DMS153 treated with DMSO at 0.1 percent for 48 hours (cell line): ENCODE data around the gene KCNIP2.
A peak's percentile ranks its signal among the peaks of the same experiment; 100 is the strongest.

Experiments
- DNase-seq: peaks from one replicate; lab custom pipeline; 2025; ENCODE audit not compliant: unreplicated experiment; lab: John Stamatoyannopoulos, UW

KCNIP2 gene

GRCh38 chr10:101783736-101784118 lies 59.9 kb downstream of the KCNIP2 start:
- no peak for DNase-seq

DNA sequence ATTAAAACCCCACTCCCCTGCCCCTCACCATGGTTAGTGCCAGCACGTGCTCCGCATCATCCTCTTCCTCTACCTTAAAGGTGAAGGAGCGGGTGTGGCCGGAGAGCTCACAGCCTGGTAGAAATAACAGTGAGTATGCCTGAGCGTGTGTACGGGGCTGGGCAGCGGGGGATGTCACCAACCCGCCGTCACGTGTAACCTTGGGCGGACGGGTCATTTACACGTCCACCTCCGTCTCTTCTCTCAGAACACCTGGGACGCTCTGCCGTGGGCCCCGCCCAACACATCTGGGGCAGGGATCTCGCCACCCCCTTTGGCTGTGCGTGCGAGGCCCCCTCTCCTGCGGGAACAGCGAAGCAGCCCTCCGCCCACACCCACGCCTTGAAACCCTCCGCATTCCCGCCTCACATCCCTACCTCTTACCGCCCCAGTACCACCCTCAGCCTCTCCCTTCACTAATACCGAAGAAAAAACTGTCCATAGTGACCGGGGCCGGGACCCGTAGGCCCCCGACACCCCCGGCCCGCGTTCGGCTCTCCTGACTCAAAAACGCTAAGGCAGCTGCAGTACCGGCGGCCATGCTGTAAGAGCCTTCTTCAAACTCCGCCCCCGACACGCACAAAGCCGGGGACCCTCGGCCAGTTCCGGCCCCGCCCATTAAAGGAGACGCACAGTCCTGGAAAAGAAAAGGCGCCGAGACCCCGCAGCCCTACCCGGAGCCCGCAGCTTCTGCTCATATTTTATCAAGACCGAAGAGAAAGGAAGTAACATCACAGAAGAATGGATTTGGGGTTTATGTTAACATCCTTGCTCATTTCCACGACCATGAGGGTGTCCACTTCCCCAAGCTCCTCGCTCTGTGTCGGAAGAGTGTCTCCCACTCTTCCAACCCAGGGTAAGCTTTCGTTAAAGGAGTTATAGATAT lies 60.5 kb downstream of the KCNIP2 start, which contains the start of gene NPM3:
TSS of gene NPM3 (minus strand) at position 636 of the 925 bp plus-strand sequence. CDS start at position 580, 56 bp downstream.
- peak; percentile 40 for DNase-seq

GRCh38 chr10:101781984-101782810 lies 61.4 kb downstream of the KCNIP2 start:
- no peak for DNase-seq

DNA sequence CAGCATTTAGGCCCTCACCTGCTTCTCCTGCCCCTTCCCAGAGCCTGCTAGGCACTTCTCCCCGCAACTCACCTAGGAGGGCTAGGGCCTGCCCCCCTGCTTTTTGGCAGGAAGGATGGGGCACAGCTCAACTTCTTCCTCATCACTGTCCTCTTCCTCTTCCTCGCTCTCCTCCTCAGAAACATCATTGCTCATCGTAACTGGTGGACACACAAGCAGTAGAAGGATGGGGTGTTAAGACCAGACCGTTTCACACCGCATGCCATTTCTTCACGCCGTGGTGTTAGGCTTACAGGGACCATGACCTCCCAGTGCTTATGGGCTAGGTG lies 62.0 kb downstream of the KCNIP2 start:
- no peak for DNase-seq

DNA sequence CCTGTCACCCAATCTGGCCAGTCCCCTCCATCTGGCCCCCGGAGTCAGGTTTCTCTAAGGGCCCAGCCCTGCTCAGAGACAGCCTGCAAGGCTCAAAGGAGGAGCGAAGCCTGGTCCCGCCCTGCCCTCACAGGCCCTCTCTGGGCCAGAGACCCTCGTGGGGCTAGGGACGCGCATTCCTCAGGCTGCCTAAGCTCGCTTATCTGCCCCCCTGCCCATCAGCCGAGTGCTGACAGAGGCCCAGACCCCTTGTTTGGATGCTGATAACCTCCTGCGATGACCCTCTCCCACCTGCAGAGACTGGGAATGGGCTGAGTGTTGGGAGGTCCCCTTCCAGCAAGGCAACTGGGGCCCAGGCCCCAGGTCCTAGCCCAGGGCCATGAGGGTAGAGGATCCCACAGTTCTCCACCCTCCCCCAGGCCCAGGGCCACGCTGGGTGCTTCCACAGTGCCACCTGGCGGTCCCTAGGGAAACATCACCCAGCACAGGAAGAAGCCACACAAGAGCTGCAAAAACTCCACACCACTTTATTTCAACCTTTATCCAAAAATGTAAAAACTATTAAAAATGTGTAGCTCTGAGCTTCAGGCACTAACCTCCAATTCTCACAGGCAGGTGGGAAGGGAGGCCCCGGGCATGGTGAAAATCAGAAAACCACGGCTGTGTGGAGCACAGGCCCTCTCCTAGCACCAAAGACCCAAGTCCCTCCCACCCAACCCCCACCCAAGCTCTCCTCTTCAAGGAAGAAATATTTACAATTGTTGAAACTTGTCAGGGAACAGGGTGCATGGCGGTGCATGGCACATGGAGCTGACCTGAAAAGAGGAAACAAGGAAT lies 62.6 kb downstream of the KCNIP2 start:
- no peak for DNase-seq

DNA sequence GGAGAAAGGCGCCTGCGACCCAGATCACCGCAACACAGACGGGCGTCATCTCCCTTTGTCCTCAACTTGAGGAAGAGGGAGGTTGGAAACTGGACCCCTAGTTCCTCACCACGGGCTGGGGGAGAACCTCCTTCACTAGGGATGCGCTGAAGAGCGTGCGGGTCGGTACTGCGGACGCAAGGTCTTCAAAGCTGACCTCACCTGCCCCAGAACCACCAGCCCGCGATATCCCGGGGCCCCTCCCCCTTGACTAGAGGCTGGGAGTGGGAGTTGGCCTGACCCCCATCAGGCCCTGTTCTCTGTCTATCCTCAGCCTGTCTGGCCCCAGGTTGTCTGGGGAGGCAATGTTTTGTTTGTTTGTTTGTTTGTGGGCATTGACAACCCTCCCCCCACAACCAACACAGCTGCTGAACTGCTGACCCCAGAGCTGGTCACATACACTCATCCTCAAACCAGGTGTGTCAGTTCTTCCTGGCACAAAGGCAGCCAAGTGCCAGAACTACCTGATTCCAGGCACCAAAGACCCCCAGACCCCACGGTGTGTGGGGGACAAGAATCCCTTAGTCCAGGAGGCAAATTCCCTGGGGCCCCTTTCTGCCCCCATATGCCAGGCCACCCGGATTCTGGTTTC lies 63.3 kb downstream of the KCNIP2 start:
- no peak for DNase-seq

DNA sequence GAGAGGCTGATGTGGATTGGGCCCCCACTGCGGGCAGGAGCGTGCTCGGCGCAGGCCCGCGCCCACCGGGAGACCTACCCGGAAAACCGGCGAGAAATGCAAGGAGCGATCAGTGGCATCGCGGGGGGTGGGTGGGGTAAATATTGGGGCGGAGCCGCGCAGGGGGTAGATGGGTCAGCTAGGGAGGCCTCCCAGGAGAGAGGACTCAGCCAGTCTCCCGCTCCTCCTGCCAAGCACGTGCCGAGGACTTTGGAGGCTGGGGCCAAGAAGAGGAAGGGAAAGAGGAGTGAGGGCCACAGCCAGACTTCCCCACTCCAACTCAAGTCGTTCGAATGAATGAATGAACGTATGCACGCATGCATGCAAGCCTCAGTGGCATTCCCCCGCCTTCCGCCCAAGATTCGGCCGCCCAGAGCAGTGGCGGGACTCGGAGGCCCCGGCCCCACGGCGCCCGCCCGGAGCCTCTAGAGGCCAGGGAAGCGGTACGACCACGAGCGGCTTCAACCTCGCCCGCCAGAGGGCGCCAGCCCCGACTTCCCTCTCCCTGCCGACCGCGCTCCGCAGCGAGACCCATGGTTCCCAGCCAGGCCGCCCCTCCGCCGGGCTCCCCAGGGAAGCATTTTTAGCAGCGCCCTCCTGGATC lies 63.9 kb downstream of the KCNIP2 start:
- no peak for DNase-seq

DNA sequence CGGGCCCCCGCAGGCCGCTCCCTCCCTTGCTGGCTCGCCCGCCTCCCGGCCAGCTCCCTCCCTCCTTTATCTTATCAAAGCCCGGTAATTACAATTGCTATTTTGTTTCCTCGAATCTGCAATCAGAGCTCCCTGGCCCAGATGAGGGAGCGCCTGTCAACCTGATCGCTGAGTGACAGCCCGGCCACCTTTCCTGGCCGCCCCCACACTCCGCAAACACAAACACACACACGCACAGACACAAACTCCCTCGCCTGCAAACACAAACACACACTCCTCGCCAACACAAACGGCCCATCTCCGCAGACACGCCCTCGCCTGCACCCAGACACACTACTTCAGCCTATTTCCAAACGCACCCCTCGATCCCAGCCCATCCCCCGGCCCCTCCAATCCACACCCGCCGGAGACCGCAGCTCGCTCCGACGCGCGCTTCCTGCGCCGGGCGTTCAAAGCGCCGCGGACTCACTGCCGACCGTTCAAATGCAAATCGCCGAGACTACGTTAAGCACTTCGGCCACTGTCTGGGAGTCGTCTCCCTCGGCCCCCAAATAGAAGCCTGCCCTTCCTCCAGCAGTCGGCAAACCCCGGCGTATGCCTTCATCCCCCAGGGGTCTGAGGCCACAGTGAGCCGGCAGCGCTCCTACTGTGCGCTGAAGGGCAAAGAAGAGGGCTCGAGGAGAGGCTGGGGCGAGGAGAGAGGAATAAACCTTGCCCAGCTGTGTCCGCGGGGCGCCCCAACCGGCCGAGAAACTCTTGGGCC lies 64.6 kb downstream of the KCNIP2 start:
- DNase-seq = no peak

DNA sequence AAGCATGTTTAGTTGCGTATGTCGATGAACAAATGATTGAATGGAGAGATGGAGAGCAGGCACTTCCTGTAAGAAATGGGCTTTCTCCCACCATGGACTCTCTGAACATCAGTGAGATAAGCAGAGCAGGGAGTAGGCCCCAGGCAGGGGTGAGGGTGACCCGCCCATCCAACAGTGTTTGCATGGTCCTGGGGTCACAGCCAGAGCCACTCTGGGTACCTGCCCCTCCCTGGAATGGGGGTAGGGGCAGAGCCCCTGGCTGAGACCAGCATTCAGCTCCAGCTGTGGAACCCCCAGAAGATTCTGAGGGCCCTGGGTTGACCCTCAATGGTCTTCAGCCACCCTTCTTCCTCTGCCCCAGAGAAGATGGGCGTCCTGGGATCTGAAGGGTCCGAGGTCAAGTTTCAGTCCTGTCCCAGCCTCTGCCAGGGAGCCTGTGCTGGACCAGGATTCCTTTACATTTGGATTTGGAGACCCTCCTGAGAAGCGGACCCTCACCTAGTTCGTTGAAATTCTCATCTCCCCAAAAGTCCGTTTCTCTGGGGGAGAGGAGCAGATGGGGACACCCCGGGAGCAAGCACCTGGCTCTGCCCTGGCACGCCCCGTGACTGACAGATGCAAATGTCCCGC lies 65.3 kb downstream of the KCNIP2 start:
- no peak for DNase-seq

- DNase-seq = no peak
Observed at GRCh38 chr10:101777619-101778145, 65.9 kb downstream of the KCNIP2 start.

DNA sequence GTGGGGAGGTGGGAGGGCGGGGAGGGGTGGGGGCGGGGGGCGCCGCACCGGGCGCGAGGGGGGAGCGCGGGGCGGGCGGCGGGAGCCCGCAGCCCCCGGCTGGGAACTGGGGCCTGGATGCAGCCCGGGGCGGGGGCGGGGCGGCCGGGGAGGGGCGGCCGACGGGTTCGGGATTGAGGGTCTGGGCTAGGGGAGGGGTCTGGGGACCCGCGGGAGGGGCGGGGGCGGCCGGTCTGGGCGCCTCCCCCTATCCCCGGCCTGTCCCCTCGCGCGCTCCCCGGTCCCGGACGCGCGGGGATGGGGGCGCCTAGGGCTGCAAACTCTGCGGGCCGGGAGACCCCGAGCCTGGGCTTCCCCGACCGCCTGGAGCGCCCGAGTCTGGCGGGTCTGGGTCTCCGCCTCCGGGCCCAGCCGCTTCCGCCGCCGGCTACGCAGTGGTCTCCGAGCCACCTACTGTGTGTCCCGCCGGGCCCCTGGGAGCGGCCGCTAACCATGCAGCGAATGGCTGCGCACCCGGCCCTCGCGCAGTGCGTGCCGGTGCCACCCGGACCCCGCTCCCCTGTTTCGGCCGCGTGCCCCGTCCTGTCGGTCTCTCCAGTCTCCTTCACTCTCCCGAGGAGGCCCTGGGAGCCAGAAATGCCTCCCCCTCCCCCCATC lies 67.3 kb downstream of the KCNIP2 start:
- DNase-seq = no peak
